Peyer's patch (tissue), 4 donors: Measurements from ENCODE around the gene HMCN1. TPM values are rescaled to one million over a fixed set of nuclear protein-coding genes. Genes with fewer than 3 reads are reported as not detected.

Experiments
- DNase-seq, 3 donors: peaks; one replicate each; pipeline ENCODE4 v3.0.0-alpha.2; 2017 to 2019
- H3K27ac ChIP-seq, 4 donors: fragments of 200-600 bp; sonication (generic); one replicate each; pipeline ENCODE4 v1.5.1; 2016 to 2019
- H3K27me3 ChIP-seq, 2 donors: fragments of 200-600 bp; sonication (generic); one replicate each; pipeline ENCODE4 v1.5.1; 2019
- H3K36me3 ChIP-seq, 3 donors: fragments of 200-600 bp; sonication (generic); one replicate each; pipeline ENCODE4 v1.5.1; 2016 to 2019
- H3K4me1 ChIP-seq, 4 donors: fragments of 200-600 bp; sonication (generic); one replicate each; pipeline ENCODE4 v1.5.1; 2016 to 2019
- H3K4me3 ChIP-seq, 4 donors: fragments of 200-600 bp; sonication (generic); 1 replicate in 3 of 4; 2 replicates in 1 of 4; pipeline ENCODE4 v1.5.1; 2016 to 2019; ENCODE audit warnings: mild to moderate bottlenecking in 1 of 4
- H3K9me3 ChIP-seq, 4 donors: fragments of 200-600 bp; sonication (generic); one replicate each; pipeline ENCODE4 v1.5.1; 2016 to 2019; ENCODE audit warnings: mild to moderate bottlenecking in 1 of 4
- POLR2A ChIP-seq, 2 donors: fragments of 450-650 bp; IDR thresholded peaks; one replicate each; pipeline ENCODE4 v1.5.1; 2017; ENCODE audit warnings: antibody characterized with exemption in 2 of 2, mild to moderate bottlenecking in 2 of 2, moderate library complexity in 2 of 2
- total RNA-seq, 4 donors: library from RNA; depleted of rRNA; stranded (reverse); fragments of >200 nt; gene quantifications; one replicate each; pipeline ENCODE4 v1.1.0, GENCODE V29; 2016
- TF ChIP-seq, protein P1 (sequence below), 6 experiments: fragments of 450-650 bp in 4 of 6; fragments of 200-600 bp in 2 of 6; sonication (generic) in 1 of 6; IDR thresholded peaks; one replicate each; pipeline ENCODE4 v1.5.1; 2017 to 2019; ENCODE audit warnings: antibody characterized with exemption in 6 of 6, mild to moderate bottlenecking in 3 of 6, moderate library complexity in 1 of 6

Gene HMCN1
- total RNA-seq, 4 donors from 2014 or later: 1.5 to 18.2 (median 7.1) TPM

GRCh38 chr1:185813401-185813979, 79.3 kb downstream of the HMCN1 start:
- no peak for DNase-seq

DNA sequence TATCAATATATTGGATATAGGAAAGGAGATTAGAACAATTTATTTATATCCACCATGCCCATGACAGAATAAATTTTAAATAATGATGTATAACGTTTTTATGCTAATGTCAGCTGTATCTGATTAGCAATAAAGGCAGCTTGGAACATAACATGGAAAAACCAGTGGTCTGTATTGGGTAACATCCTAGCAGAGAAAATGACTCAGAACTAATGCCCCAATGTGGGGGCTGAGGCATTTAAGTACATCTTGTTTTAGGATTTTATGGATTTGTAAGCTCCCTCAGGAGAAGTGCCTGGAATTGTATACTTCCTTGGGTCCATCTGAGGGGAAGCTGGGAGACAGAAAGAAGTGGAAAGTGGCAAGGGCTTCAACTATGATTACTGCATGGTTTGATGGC, 82.3 kb downstream of the HMCN1 start:
- no peak overlapping the region for H3K27ac ChIP-seq
- TF ChIP-seq, protein P1, sequence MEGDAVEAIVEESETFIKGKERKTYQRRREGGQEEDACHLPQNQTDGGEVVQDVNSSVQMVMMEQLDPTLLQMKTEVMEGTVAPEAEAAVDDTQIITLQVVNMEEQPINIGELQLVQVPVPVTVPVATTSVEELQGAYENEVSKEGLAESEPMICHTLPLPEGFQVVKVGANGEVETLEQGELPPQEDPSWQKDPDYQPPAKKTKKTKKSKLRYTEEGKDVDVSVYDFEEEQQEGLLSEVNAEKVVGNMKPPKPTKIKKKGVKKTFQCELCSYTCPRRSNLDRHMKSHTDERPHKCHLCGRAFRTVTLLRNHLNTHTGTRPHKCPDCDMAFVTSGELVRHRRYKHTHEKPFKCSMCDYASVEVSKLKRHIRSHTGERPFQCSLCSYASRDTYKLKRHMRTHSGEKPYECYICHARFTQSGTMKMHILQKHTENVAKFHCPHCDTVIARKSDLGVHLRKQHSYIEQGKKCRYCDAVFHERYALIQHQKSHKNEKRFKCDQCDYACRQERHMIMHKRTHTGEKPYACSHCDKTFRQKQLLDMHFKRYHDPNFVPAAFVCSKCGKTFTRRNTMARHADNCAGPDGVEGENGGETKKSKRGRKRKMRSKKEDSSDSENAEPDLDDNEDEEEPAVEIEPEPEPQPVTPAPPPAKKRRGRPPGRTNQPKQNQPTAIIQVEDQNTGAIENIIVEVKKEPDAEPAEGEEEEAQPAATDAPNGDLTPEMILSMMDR (IDR thresholded peaks at IDR 0.05): no peak
- TF ChIP-seq POLR2A (IDR thresholded peaks at IDR 0.05): no peak
- no peaks in the 10 kb centered on the region for H3K9me3 ChIP-seq
- H3K27me3 ChIP-seq: no peaks in the 10 kb centered on the region
- no peak overlapping the region for H3K4me3 ChIP-seq
- no peaks in the 10 kb centered on the region for H3K36me3 ChIP-seq
- no peaks in the 10 kb centered on the region for H3K4me1 ChIP-seq
- no peak for DNase-seq

More at GRCh38 chr1:185813401-185813979, 79.3 kb downstream of the HMCN1 start:
- TF ChIP-seq POLR2A (IDR thresholded peaks at IDR 0.05): no peak
- TF ChIP-seq, protein P1 (IDR thresholded peaks at IDR 0.05): peak in 5 of 6 experiments; percentile 17 to 78 (median 68)
- Histone ChIP-seq H3K4me3 (no peak overlapping the region), H3K27me3 (no peaks in the 10 kb centered on the region), H3K27ac (no peak overlapping the region), H3K4me1 (no peaks in the 10 kb centered on the region), H3K36me3 (no peaks in the 10 kb centered on the region), H3K9me3 (no peaks in the 10 kb centered on the region)

- Histone ChIP-seq H3K9me3 (no peaks in the 10 kb centered on the region), H3K4me1 (no peaks in the 10 kb centered on the region), H3K36me3 (no peaks in the 10 kb centered on the region), H3K27ac (no peak overlapping the region), H3K4me3 (no peak overlapping the region), H3K27me3 (no peaks in the 10 kb centered on the region)
- no peak for DNase-seq
- no peak for TF ChIP-seq POLR2A (IDR thresholded peaks at IDR 0.05)
- TF ChIP-seq, protein P1 (IDR thresholded peaks at IDR 0.05): no peak
These were observed 85.6 kb downstream of the HMCN1 start for GRCh38 chr1:185819798-185820197.

DNA sequence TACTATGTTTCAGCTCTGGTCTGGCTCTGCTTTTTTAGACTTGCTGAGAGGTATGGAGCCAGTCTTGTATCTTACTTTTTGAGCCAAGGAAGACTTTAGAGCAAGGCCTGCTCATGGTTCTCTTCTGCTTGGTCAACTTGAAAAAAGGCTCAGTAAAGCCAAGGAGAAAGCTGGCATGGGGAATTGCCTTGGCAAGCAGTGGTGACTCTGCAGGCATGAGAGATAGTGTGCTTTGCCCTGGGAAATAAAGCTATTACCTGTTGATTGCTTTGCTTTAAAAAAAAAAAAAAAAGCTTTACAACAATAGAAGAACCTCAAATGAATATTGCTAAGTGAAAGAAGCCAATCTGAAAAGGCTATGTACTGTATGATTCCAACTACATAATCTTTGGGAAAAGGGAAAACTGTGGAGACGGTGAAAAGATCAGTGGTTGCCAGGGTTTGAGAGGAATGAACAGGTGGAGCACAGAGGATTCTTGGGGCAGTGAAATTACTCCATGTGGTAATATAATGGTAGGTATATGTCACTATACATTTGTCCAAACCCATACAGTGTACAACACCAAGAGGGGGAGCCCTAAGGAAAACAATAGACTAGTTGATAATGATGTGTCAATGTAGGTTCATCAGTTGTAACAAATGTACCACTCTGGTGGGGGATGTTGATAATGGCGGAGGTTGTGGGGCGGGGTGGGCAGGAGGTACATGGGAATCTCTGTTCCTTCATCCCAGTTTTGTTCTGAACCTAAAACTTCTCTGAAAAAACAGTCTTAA, 87.6 kb downstream of the HMCN1 start:
- no peak overlapping the region for H3K4me3 ChIP-seq
- no peaks in the 10 kb centered on the region for H3K9me3 ChIP-seq
- TF ChIP-seq POLR2A (IDR thresholded peaks at IDR 0.05): no peak
- TF ChIP-seq, protein P1 (IDR thresholded peaks at IDR 0.05): peak in 3 of 6 experiments; percentile 27 to 38 (median 29)
- no peak overlapping the region for H3K27ac ChIP-seq
- no peaks in the 10 kb centered on the region for H3K36me3 ChIP-seq
- no peak for DNase-seq
- no peaks in the 10 kb centered on the region for H3K4me1 ChIP-seq
- H3K27me3 ChIP-seq: no peaks in the 10 kb centered on the region

DNA sequence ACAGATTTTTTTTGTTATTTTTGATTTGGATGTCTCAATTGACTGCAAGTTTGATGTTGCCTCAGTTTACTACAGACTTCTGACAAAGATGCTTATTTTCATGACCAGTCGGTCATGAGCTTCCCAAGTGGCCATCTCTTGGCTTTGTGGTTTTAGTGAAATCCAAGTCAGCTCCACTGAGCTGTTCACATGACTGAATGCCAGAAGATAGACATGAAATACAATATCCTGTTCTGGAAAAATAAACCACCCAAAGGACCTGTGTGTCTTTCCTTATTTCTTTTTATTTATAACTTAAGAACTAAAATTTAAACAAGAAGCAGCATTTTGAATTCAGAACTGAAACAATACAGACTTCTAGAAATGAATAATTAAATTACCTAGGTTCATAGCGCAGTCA, 89.3 kb downstream of the HMCN1 start:
- no peaks in the 10 kb centered on the region for H3K4me1 ChIP-seq
- no peak overlapping the region for H3K27ac ChIP-seq
- TF ChIP-seq, protein P1 (IDR thresholded peaks at IDR 0.05): no peak
- no peak for TF ChIP-seq POLR2A (IDR thresholded peaks at IDR 0.05)
- DNase-seq: no peak
- H3K4me3 ChIP-seq: no peak overlapping the region
- H3K36me3 ChIP-seq: no peaks in the 10 kb centered on the region
- no peaks in the 10 kb centered on the region for H3K27me3 ChIP-seq
- H3K9me3 ChIP-seq: no peaks in the 10 kb centered on the region
